GM23338 (cell line): ENCODE results near the gene P3H4. TPM values are rescaled to one million over a fixed set of nuclear protein-coding genes. Genes with fewer than 3 reads are reported as not detected.

Experiments used
- ATAC-seq: fragments of 200-7000 bp; cut with Tn5 transposase; 3 replicates; pipeline ENCODE4 v1.9.1; 2020
- DNase-seq: peaks from one replicate; pipeline ENCODE4 v3.0.0-alpha.2; 2015; ENCODE audit warnings: low spot score
- H2AFZ ChIP-seq: fragments of 200-600 bp; sonication (generic); 2 replicates; pipeline ENCODE4 v1.8.0; 2016; ENCODE audit warnings: antibody characterized with exemption, mild to moderate bottlenecking, moderate library complexity
- H3F3A ChIP-seq: fragments of 200-600 bp; sonication (generic); replicated peaks from 2 replicates; pipeline ENCODE4 v1.8.0; 2017; ENCODE audit warnings: antibody characterized with exemption, mixed run types, low read depth
- H3K27ac ChIP-seq: fragments of 200-600 bp; sonication (generic); 2 replicates; pipeline ENCODE4 v1.6.1; 2016; ENCODE audit warnings: low read depth
- H3K27me3 ChIP-seq: fragments of 200-600 bp; sonication (generic); 2 replicates; pipeline ENCODE4 v1.8.0; 2016; ENCODE audit warnings: mild to moderate bottlenecking, mixed run types, moderate library complexity; ENCODE audit not compliant: insufficient read depth
- H3K36me3 ChIP-seq: fragments of 200-600 bp; sonication (generic); 2 replicates; pipeline ENCODE4 v1.8.0; 2016; ENCODE audit warnings: mild to moderate bottlenecking; ENCODE audit not compliant: insufficient read depth
- H3K4me1 ChIP-seq: fragments of 200-600 bp; sonication (generic); 2 replicates; pipeline ENCODE4 v1.8.0; 2016; ENCODE audit warnings: mild to moderate bottlenecking, moderate library complexity; ENCODE audit not compliant: insufficient read depth
- H3K4me2 ChIP-seq: fragments of 200-600 bp; sonication (generic); 2 replicates; pipeline ENCODE4 v1.7.1; 2017; ENCODE audit warnings: mixed run types
- H3K4me3 ChIP-seq: fragments of 200-600 bp; sonication (generic); 2 replicates; pipeline ENCODE4 v1.6.1; 2016; ENCODE audit warnings: mixed run types
- H3K79me2 ChIP-seq: fragments of 200-600 bp; sonication (generic); replicated peaks from 2 replicates; pipeline ENCODE4 v1.8.0; 2017; ENCODE audit warnings: mild to moderate bottlenecking; ENCODE audit not compliant: insufficient read depth
- H3K9me2 ChIP-seq: fragments of 200-600 bp; sonication (generic); 2 replicates; pipeline ENCODE4 v1.8.0; 2017; ENCODE audit not compliant: insufficient read depth
- H4K20me1 ChIP-seq: fragments of 200-600 bp; sonication (generic); replicated peaks from 2 replicates; pipeline ENCODE4 v1.8.0; 2017; ENCODE audit warnings: mild to moderate bottlenecking; ENCODE audit not compliant: insufficient read depth
- H3K27ac Mint-ChIP-seq: 2 replicates; pipeline ENCODE4 v1.8.0; 2020; ENCODE audit warnings: inconsistent platforms, mild to moderate bottlenecking, moderate library complexity, mixed read lengths
- H3K27me3 Mint-ChIP-seq: 3 replicates; pipeline ENCODE4 v1.8.0; 2022; ENCODE audit warnings: low read depth, mild to moderate bottlenecking, moderate library complexity, mixed read lengths, inconsistent platforms; ENCODE audit not compliant: insufficient read depth, poor library complexity
- H3K36me3 Mint-ChIP-seq: 3 replicates; pipeline ENCODE4 v1.8.0; 2021; ENCODE audit warnings: low read depth, mild to moderate bottlenecking, inconsistent platforms, moderate library complexity, mixed read lengths
- H3K4me1 Mint-ChIP-seq: 3 replicates; pipeline ENCODE4 v1.8.0; 2020; ENCODE audit warnings: mild to moderate bottlenecking, inconsistent platforms, mixed read lengths
- H3K4me3 Mint-ChIP-seq: 3 replicates; pipeline ENCODE4 v1.8.0; 2021; ENCODE audit warnings: moderate library complexity, mild to moderate bottlenecking, inconsistent platforms, mixed read lengths
- H3K9me3 Mint-ChIP-seq: 3 replicates; pipeline ENCODE4 v1.8.0; 2020; ENCODE audit warnings: moderate library complexity, mild to moderate bottlenecking, inconsistent platforms, mixed read lengths
- CREB1 ChIP-seq: fragments of 250-450 bp; sonication (Bioruptor Pico); IDR thresholded peaks from 2 replicates; pipeline ENCODE4 v1.5.0; 2020; ENCODE audit warnings: low read depth, mild to moderate bottlenecking, moderate library complexity
- EZH2 ChIP-seq: fragments of 200-600 bp; sonication (generic); IDR thresholded peaks from one replicate; pipeline ENCODE4 v1.8.0; 2017; ENCODE audit warnings: antibody characterized with exemption, mild to moderate bottlenecking, low read depth; ENCODE audit not compliant: unreplicated experiment
- NANOG ChIP-seq: IDR thresholded peaks from 2 replicates; pipeline ENCODE4 v1.6.1; 2016; ENCODE audit warnings: antibody characterized with exemption, borderline replicate concordance
- POLR2AphosphoS5 ChIP-seq: IDR thresholded peaks from 2 replicates; pipeline ENCODE4 v1.6.1; 2016; ENCODE audit warnings: antibody characterized with exemption, low read depth
- STAT1 ChIP-seq: IDR thresholded peaks from one replicate; pipeline ENCODE4 v1.6.1; 2016; ENCODE audit warnings: antibody characterized with exemption; ENCODE audit not compliant: unreplicated experiment
- ZNF331 ChIP-seq: fragments of 250-450 bp; sonication (Bioruptor Pico); IDR thresholded peaks from 2 replicates; pipeline ENCODE4 v1.5.0; 2020; ENCODE audit warnings: low read depth, mild to moderate bottlenecking, moderate library complexity
- polyA plus RNA-seq: library from polyadenylated mRNA; unstranded; fragments of >200 nt; fragmentation: Nextera tagmentation; extraction: Ambion mirVana; gene quantifications from 2 replicates; pipeline ENCODE4 v1.2.1, GENCODE V29; 2016
- total RNA-seq: library from RNA; depleted of rRNA; stranded (reverse); fragments of >200 nt; shearing (Covaris generic); gene quantifications from 2 replicates; pipeline ENCODE4 v1.2.3, GENCODE V29; 2014
- TF ChIP-seq, protein P1 (sequence below): IDR thresholded peaks from 2 replicates; pipeline ENCODE4 v1.6.1; 2016; ENCODE audit warnings: antibody characterized with exemption
- TF ChIP-seq, protein P2 (sequence below): IDR thresholded peaks from one replicate; pipeline ENCODE4 v1.6.1; 2018; ENCODE audit warnings: antibody characterized with exemption; ENCODE audit not compliant: unreplicated experiment

The P3H4 gene
- total and polyA plus RNA-seq, 2 experiments from 2014 or later: 16.0 to 33.3 TPM

GRCh38 chr17:41758601-41759000, 53.1 kb downstream of the P3H4 start:
- H3K4me2 ChIP-seq: no peak overlapping the region
- peaks cover 3% of the 10 kb centered on the region for H3K27me3 Mint-ChIP-seq
- peaks cover 4% of the 10 kb centered on the region; the same call in 1 of the 2 replicates for H3F3A ChIP-seq
- H2AFZ ChIP-seq: no peak overlapping the region
- TF ChIP-seq CREB1 (CRISPR knock-in tag) (no peak), ZNF331 (CRISPR knock-in tag) (no peak), EZH2 (no peak), STAT1 (no peak), POLR2AphosphoS5 (no peak)
- TF ChIP-seq, protein P1, sequence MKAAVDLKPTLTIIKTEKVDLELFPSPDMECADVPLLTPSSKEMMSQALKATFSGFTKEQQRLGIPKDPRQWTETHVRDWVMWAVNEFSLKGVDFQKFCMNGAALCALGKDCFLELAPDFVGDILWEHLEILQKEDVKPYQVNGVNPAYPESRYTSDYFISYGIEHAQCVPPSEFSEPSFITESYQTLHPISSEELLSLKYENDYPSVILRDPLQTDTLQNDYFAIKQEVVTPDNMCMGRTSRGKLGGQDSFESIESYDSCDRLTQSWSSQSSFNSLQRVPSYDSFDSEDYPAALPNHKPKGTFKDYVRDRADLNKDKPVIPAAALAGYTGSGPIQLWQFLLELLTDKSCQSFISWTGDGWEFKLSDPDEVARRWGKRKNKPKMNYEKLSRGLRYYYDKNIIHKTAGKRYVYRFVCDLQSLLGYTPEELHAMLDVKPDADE: no peak
- TF ChIP-seq, protein P2, sequence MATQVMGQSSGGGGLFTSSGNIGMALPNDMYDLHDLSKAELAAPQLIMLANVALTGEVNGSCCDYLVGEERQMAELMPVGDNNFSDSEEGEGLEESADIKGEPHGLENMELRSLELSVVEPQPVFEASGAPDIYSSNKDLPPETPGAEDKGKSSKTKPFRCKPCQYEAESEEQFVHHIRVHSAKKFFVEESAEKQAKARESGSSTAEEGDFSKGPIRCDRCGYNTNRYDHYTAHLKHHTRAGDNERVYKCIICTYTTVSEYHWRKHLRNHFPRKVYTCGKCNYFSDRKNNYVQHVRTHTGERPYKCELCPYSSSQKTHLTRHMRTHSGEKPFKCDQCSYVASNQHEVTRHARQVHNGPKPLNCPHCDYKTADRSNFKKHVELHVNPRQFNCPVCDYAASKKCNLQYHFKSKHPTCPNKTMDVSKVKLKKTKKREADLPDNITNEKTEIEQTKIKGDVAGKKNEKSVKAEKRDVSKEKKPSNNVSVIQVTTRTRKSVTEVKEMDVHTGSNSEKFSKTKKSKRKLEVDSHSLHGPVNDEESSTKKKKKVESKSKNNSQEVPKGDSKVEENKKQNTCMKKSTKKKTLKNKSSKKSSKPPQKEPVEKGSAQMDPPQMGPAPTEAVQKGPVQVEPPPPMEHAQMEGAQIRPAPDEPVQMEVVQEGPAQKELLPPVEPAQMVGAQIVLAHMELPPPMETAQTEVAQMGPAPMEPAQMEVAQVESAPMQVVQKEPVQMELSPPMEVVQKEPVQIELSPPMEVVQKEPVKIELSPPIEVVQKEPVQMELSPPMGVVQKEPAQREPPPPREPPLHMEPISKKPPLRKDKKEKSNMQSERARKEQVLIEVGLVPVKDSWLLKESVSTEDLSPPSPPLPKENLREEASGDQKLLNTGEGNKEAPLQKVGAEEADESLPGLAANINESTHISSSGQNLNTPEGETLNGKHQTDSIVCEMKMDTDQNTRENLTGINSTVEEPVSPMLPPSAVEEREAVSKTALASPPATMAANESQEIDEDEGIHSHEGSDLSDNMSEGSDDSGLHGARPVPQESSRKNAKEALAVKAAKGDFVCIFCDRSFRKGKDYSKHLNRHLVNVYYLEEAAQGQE: no peak
- no peak for DNase-seq
- H4K20me1 ChIP-seq: peaks cover 8% of the 10 kb centered on the region; the same call in 1 of the 2 replicates
- H3K4me3 Mint-ChIP-seq: no peak overlapping the region
- H3K4me1 ChIP-seq: no peaks in the 10 kb centered on the region
- H3K36me3 ChIP-seq: peaks cover 10% of the 10 kb centered on the region
- no peak for ATAC-seq
- H3K4me1 Mint-ChIP-seq: no peaks in the 10 kb centered on the region
- no peaks in the 10 kb centered on the region for H3K9me3 Mint-ChIP-seq
- no peaks in the 10 kb centered on the region for H3K27me3 ChIP-seq
- H3K36me3 Mint-ChIP-seq: peaks cover 80% of the 10 kb centered on the region
- H3K4me3 ChIP-seq: no peak overlapping the region
- no peaks in the 10 kb centered on the region for H3K9me2 ChIP-seq
- no peaks in the 10 kb centered on the region for H3K79me2 ChIP-seq
- no peak overlapping the region for H3K27ac Mint-ChIP-seq
- no peak overlapping the region for H3K27ac ChIP-seq

- Histone ChIP-seq H3K27ac (no peak overlapping the region), H3K4me1 (no peaks in the 10 kb centered on the region), H3K27me3 (no peaks in the 10 kb centered on the region), H2AFZ (no peak overlapping the region), H3K79me2 (no peaks in the 10 kb centered on the region), H3K36me3 (no peaks in the 10 kb centered on the region; the same call in 1 of the 2 replicates), H3K9me2 (no peaks in the 10 kb centered on the region), H4K20me1 (peaks cover 5% of the 10 kb centered on the region; the same call in 1 of the 2 replicates), H3K4me3 (no peak overlapping the region), H3F3A (peaks cover 4% of the 10 kb centered on the region; the same call in 1 of the 2 replicates), H3K4me2 (no peak overlapping the region)
- H3K4me3 Mint-ChIP-seq: no peak overlapping the region
- no peak for ATAC-seq
- no peaks in the 10 kb centered on the region for H3K9me3 Mint-ChIP-seq
- H3K4me1 Mint-ChIP-seq: no peaks in the 10 kb centered on the region
- no peak overlapping the region for H3K27ac Mint-ChIP-seq
- no peak for DNase-seq
- H3K27me3 Mint-ChIP-seq: peaks cover 15% of the 10 kb centered on the region
- H3K36me3 Mint-ChIP-seq: peaks cover 36% of the 10 kb centered on the region
- TF ChIP-seq, protein P2: no peak
- TF ChIP-seq EZH2: no peak
- no peak for TF ChIP-seq NANOG
- TF ChIP-seq, protein P1: no peak
These were observed 57.7 kb downstream of the P3H4 start for GRCh38 chr17:41754066-41754465.
